ENCODE data around the gene OR56A1. TPM values are rescaled to one million over a fixed set of nuclear protein-coding genes. Genes with fewer than 3 reads are reported as not detected.
"Not testable (repeated sequence)": the region's sequence is repeated elsewhere in the genome, so short reads cannot be mapped to it uniquely, and the experiment has no call there.

Gene OR56A1
- total RNA-seq (2014; rRNA removed; shearing (Covaris generic)): not detected in 2 replicates

- H3K4me1 ChIP-seq (replicated peaks): no peaks in the 10 kb centered on the region
- no peaks in the 10 kb centered on the region for H3K27me3 ChIP-seq (replicated peaks)
- H3K9me3 ChIP-seq (replicated peaks): no peaks in the 10 kb centered on the region
- no peak within 1 kb of the TSS for H3K27ac ChIP-seq
- H3K4me3 ChIP-seq: no peak within 1 kb of the TSS
- no peak for DNase-seq (ENCODE audit: low read depth in 1 of 2, low spot score in 2 of 2)
- no peaks in the 10 kb centered on the region for H3K36me3 ChIP-seq
These were observed at the start of gene OR56A1 for GRCh38 chr11:6030708-6031405. Gene OR56A1, minus strand, starts transcription at chr11:6030758. Its CDS starts 3,066 bp downstream, at chr11:6027692.

- H3K9me3 ChIP-seq (replicated peaks): no peaks in the 10 kb centered on the region
- H3K4me3 ChIP-seq: no peak overlapping the region
- no peaks in the 10 kb centered on the region for H3K4me1 ChIP-seq (replicated peaks)
- no peak overlapping the region for H3K27ac ChIP-seq
- no peaks in the 10 kb centered on the region for H3K36me3 ChIP-seq
- no peak for DNase-seq (ENCODE audit: low read depth in 1 of 2, low spot score in 2 of 2)
- H3K27me3 ChIP-seq (replicated peaks): no peaks in the 10 kb centered on the region
These were observed 48.9 kb upstream of the OR56A1 start for GRCh38 chr11:6079463-6079862.

GRCh38 chr11:6077723-6078122 is 47.2 kb upstream of the OR56A1 start:
- Histone ChIP-seq H3K27ac (no peak overlapping the region), H3K4me3 (no peak overlapping the region), H3K36me3 (no peaks in the 10 kb centered on the region), H3K9me3 (replicated peaks) (no peaks in the 10 kb centered on the region), H3K27me3 (replicated peaks) (no peaks in the 10 kb centered on the region), H3K4me1 (replicated peaks) (no peaks in the 10 kb centered on the region)
- DNase-seq (ENCODE audit: low read depth in 1 of 2, low spot score in 2 of 2): no peak

GRCh38 chr11:6076443-6076842 is 45.9 kb upstream of the OR56A1 start:
- H3K27ac ChIP-seq; H3K4me3 ChIP-seq; H3K4me1 ChIP-seq (replicated peaks); DNase-seq (ENCODE audit: low read depth in 1 of 2, low spot score in 2 of 2); H3K9me3 ChIP-seq (replicated peaks); H3K27me3 ChIP-seq (replicated peaks); H3K36me3 ChIP-seq: not testable (repeated sequence)

GRCh38 chr11:6067502-6067901 is 36.9 kb upstream of the OR56A1 start:
- no peak overlapping the region for H3K4me3 ChIP-seq
- H3K27me3 ChIP-seq (replicated peaks): no peaks in the 10 kb centered on the region

GRCh38 chr11:6062691-6063358 is 32.3 kb upstream of the OR56A1 start:
- no peak for DNase-seq (ENCODE audit: low read depth in 1 of 2, low spot score in 2 of 2)
- no peak overlapping the region for H3K27ac ChIP-seq
- no peaks in the 10 kb centered on the region for H3K9me3 ChIP-seq (replicated peaks)
- no peak overlapping the region for H3K4me3 ChIP-seq
- no peaks in the 10 kb centered on the region for H3K36me3 ChIP-seq
- H3K4me1 ChIP-seq (replicated peaks): no peaks in the 10 kb centered on the region
- H3K27me3 ChIP-seq (replicated peaks): no peaks in the 10 kb centered on the region

More at GRCh38 chr11:6067502-6067901, 36.9 kb upstream of the OR56A1 start:
- Histone ChIP-seq H3K36me3 (no peaks in the 10 kb centered on the region), H3K4me1 (replicated peaks) (no peaks in the 10 kb centered on the region), H3K9me3 (replicated peaks) (no peaks in the 10 kb centered on the region), H3K27ac (no peak overlapping the region)
- no peak for DNase-seq (ENCODE audit: low read depth in 1 of 2, low spot score in 2 of 2)

- H3K27ac ChIP-seq: no peak overlapping the region
- no peak for DNase-seq (ENCODE audit: low read depth in 1 of 2, low spot score in 2 of 2)
- H3K27me3 ChIP-seq (replicated peaks): no peaks in the 10 kb centered on the region
- no peaks in the 10 kb centered on the region for H3K36me3 ChIP-seq
- no peaks in the 10 kb centered on the region for H3K4me1 ChIP-seq (replicated peaks)
- no peak overlapping the region for H3K4me3 ChIP-seq
- no peaks in the 10 kb centered on the region for H3K9me3 ChIP-seq (replicated peaks)
These were observed 30.9 kb upstream of the OR56A1 start for GRCh38 chr11:6061475-6061874.

GRCh38 chr11:6057452-6057851 is 26.9 kb upstream of the OR56A1 start:
- Histone ChIP-seq H3K4me3 (no peak overlapping the region), H3K9me3 (replicated peaks) (no peaks in the 10 kb centered on the region), H3K4me1 (replicated peaks) (no peaks in the 10 kb centered on the region), H3K27ac (no peak overlapping the region), H3K27me3 (replicated peaks) (no peaks in the 10 kb centered on the region), H3K36me3 (no peaks in the 10 kb centered on the region)
- DNase-seq (ENCODE audit: low read depth in 1 of 2, low spot score in 2 of 2): no peak

- Histone ChIP-seq H3K9me3 (replicated peaks) (no peaks in the 10 kb centered on the region), H3K4me1 (replicated peaks) (no peaks in the 10 kb centered on the region), H3K36me3 (no peaks in the 10 kb centered on the region), H3K27me3 (replicated peaks) (no peaks in the 10 kb centered on the region), H3K4me3 (no peak overlapping the region), H3K27ac (no peak overlapping the region)
- DNase-seq (ENCODE audit: low read depth in 1 of 2, low spot score in 2 of 2): no peak
These were observed 25.0 kb upstream of the OR56A1 start for GRCh38 chr11:6055569-6055968.

- no peak overlapping the region for H3K4me3 ChIP-seq
- no peaks in the 10 kb centered on the region for H3K36me3 ChIP-seq
- H3K9me3 ChIP-seq (replicated peaks): no peaks in the 10 kb centered on the region
- DNase-seq (ENCODE audit: low read depth in 1 of 2, low spot score in 2 of 2): no peak
- H3K27ac ChIP-seq: no peak overlapping the region
- H3K4me1 ChIP-seq (replicated peaks): no peaks in the 10 kb centered on the region
- no peaks in the 10 kb centered on the region for H3K27me3 ChIP-seq (replicated peaks)
These were observed 21.8 kb upstream of the OR56A1 start for GRCh38 chr11:6052374-6052773.

GRCh38 chr11:6040874-6041273 is 10.3 kb upstream of the OR56A1 start:
- no peak for DNase-seq (ENCODE audit: low read depth in 1 of 2, low spot score in 2 of 2)

GRCh38 chr11:6027501-6027900 is 3.1 kb downstream of the OR56A1 start:
- Histone ChIP-seq H3K27ac (no peak overlapping the region), H3K9me3 (replicated peaks) (no peaks in the 10 kb centered on the region), H3K4me3 (no peak overlapping the region), H3K27me3 (replicated peaks) (no peaks in the 10 kb centered on the region), H3K36me3 (no peaks in the 10 kb centered on the region), H3K4me1 (replicated peaks) (no peaks in the 10 kb centered on the region)
- DNase-seq (ENCODE audit: low read depth in 1 of 2, low spot score in 2 of 2): no peak

More at GRCh38 chr11:6040874-6041273, 10.3 kb upstream of the OR56A1 start:
- no peaks in the 10 kb centered on the region for H3K27me3 ChIP-seq (replicated peaks)
- H3K36me3 ChIP-seq: no peaks in the 10 kb centered on the region
- no peaks in the 10 kb centered on the region for H3K4me1 ChIP-seq (replicated peaks)
- no peaks in the 10 kb centered on the region for H3K9me3 ChIP-seq (replicated peaks)
- H3K27ac ChIP-seq: no peak overlapping the region
- no peak overlapping the region for H3K4me3 ChIP-seq

GRCh38 chr11:6025056-6025455 is 5.5 kb downstream of the OR56A1 start:
- Histone ChIP-seq H3K4me3 (no peak overlapping the region), H3K4me1 (replicated peaks) (no peaks in the 10 kb centered on the region), H3K27me3 (replicated peaks) (no peaks in the 10 kb centered on the region), H3K27ac (no peak overlapping the region), H3K36me3 (no peaks in the 10 kb centered on the region), H3K9me3 (replicated peaks) (no peaks in the 10 kb centered on the region)
- DNase-seq (ENCODE audit: low read depth in 1 of 2, low spot score in 2 of 2): no peak

- H3K36me3 ChIP-seq: no peaks in the 10 kb centered on the region
- H3K9me3 ChIP-seq (replicated peaks): no peaks in the 10 kb centered on the region
- H3K4me1 ChIP-seq (replicated peaks): no peaks in the 10 kb centered on the region
- no peak overlapping the region for H3K27ac ChIP-seq
- DNase-seq (ENCODE audit: low read depth in 1 of 2, low spot score in 2 of 2): peak in 1 of 2 experiments; percentile 1
- no peaks in the 10 kb centered on the region for H3K27me3 ChIP-seq (replicated peaks)
- no peak overlapping the region for H3K4me3 ChIP-seq
These were observed 7.6 kb downstream of the OR56A1 start for GRCh38 chr11:6022956-6023355.
